Prostate gland (tissue), 2 donors: ENCODE data around the gene HDAC1.

ENCODE experiments used
- CTCF ChIP-seq, 4 experiments: fragments of 200-600 bp in 2 of 4; fragments of 450-650 bp in 2 of 4; sonication (generic) in 2 of 4; IDR thresholded peaks; 1 replicate in 3 of 4; 2 replicates in 1 of 4; pipeline ENCODE4 v1.5.1; 2016 to 2019; ENCODE audit warnings: antibody characterized with exemption in 4 of 4, mild to moderate bottlenecking in 2 of 4, moderate library complexity in 2 of 4
- POLR2A ChIP-seq: fragments of 450-650 bp; IDR thresholded peaks from one replicate; pipeline ENCODE4 v1.6.1; 2016; ENCODE audit warnings: antibody characterized with exemption, mild to moderate bottlenecking

DNA sequence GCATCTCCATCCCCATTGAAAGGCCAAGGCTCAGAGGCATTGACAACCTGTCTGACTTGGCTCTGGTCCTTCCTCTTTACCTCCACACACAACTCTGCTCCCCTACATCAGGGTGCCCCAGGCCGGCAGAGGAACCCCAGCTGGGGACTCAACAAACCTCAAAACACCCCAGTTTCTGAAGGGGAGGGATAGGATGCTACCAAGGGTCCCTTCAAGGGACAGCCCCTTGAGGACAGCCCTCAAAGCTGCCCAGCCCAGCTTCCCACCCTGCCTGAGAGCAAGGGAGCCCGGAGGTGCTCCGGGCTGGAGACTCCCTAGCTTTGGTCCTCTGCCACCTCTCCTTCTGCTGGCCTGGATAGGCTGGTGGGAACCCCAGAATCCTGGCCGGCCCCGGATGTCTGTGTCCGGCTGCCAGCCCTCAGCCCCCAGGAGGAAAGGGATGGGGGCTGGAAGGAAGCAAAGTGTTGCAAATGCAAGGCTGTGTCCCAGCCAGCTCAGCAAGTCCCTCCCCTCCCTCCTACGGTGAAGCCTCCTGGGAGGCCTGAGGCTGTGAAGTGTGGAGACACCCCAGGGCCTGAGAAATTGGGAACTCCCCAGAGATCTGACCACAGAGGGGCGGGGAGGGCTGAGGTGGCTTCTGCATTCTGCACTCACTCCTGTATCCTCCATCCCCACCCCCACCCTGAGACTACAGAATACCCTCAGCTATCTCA, 45.2 kb downstream of the HDAC1 start:
- TF ChIP-seq POLR2A (no peak), CTCF (IDR thresholded peaks at IDR 0.05) (no peak)
